GM12865 (cell line): ENCODE measurements around the gene ATP8B3.

ENCODE experiments used
- DNase-seq: peaks from one replicate; pipeline ENCODE4 v3.0.0; 2010; ENCODE audit warnings: low read depth
- H3K4me3 ChIP-seq: 2 replicates; pipeline ENCODE4 v1.5.1; 2011; ENCODE audit warnings: mild to moderate bottlenecking, low read depth, low read length, control low read depth
- CTCF ChIP-seq: IDR thresholded peaks from 2 replicates; pipeline ENCODE4 v1.5.1; 2011; ENCODE audit warnings: low read length, control low read depth, low read depth, inconsistent platforms; ENCODE audit not compliant: insufficient read depth; ENCODE audit errors: missing control alignments

Gene ATP8B3

GRCh38 chr19:1752757-1753728 is 59.0 kb downstream of the ATP8B3 start, which contains the start of gene ONECUT3:
ONECUT3 (plus strand) TSS chr19:1753506; CDS start chr19:1753663, 157 bp downstream.
- H3K4me3 ChIP-seq = no peak within 1 kb of the TSS
- no peak for DNase-seq
- TF ChIP-seq CTCF = no peak

GRCh38 chr19:1752009-1752756 is 59.9 kb downstream of the ATP8B3 start:
- no peak overlapping the region for H3K4me3 ChIP-seq
- TF ChIP-seq CTCF = no peak
- DNase-seq = no peak

GRCh38 chr19:1751367-1752008 is 60.6 kb downstream of the ATP8B3 start:
- TF ChIP-seq CTCF = no peak
- no peak for DNase-seq
- no peak overlapping the region for H3K4me3 ChIP-seq

- no peak overlapping the region for H3K4me3 ChIP-seq
- DNase-seq = no peak
- TF ChIP-seq CTCF = no peak
These were observed 61.6 kb downstream of the ATP8B3 start for GRCh38 chr19:1750343-1751021.

- H3K4me3 ChIP-seq = no peak overlapping the region
- no peak for TF ChIP-seq CTCF
- no peak for DNase-seq
These were observed 62.4 kb downstream of the ATP8B3 start for GRCh38 chr19:1749373-1750342.
